ENCODE data around the gene CFAP77.

DNA sequence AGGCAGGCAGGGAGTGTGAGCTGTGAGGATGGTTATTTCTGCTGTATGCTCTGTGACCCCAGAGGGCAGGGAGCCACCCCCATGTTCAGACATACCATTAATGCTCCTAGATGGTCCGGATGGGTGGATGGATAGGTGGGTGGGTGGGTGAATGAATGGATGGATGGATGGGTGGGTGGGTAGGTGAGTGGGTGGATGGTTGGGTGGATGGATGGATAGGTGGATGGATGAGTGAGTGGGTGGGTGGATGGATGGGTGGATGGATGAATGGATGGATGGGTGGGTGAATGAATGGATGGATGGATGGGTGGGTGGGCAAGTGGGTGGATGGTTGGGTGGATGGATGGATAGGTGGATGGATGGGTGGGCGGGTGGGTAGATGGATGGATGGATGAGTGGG lies 109.0 kb downstream of the CFAP77 start:
- TF ChIP-seq, protein P1, sequence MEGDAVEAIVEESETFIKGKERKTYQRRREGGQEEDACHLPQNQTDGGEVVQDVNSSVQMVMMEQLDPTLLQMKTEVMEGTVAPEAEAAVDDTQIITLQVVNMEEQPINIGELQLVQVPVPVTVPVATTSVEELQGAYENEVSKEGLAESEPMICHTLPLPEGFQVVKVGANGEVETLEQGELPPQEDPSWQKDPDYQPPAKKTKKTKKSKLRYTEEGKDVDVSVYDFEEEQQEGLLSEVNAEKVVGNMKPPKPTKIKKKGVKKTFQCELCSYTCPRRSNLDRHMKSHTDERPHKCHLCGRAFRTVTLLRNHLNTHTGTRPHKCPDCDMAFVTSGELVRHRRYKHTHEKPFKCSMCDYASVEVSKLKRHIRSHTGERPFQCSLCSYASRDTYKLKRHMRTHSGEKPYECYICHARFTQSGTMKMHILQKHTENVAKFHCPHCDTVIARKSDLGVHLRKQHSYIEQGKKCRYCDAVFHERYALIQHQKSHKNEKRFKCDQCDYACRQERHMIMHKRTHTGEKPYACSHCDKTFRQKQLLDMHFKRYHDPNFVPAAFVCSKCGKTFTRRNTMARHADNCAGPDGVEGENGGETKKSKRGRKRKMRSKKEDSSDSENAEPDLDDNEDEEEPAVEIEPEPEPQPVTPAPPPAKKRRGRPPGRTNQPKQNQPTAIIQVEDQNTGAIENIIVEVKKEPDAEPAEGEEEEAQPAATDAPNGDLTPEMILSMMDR (IDR thresholded peaks at IDR 0.05), result no peak
- TF ChIP-seq POLR2AphosphoS5 (IDR thresholded peaks at IDR 0.05) (no peak), EP300 (IDR thresholded peaks at IDR 0.05) (no peak), POLR2A (IDR thresholded peaks at IDR 0.05) (no peak)

Measured in sigmoid colon (tissue), 4 donors.